Measurements from ENCODE around the gene SIL1.
"Not testable (repeated sequence)": the region's sequence is repeated elsewhere in the genome, so short reads cannot be mapped to it uniquely, and the experiment has no call there.

SIL1 gene

DNA sequence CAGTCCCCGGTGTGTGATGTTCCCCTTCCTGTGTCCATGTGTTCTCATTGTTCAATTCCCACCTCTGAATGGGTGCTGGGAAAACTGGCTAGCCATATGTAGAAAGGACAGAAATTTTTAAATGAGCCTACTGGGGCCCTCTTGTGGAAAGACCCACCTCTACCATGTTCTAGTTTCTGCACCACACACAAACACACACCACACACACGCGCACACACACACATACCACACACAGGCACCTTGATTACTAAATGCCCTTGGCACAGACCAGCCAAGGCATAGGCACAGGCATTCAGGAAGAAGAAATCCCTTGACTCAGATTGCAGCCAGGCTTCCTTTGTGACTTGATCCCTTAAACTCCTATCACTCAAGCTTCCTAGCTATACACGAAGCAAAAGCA, 60.5 kb downstream of the SIL1 start:
- no peak for DNase-seq

DNA sequence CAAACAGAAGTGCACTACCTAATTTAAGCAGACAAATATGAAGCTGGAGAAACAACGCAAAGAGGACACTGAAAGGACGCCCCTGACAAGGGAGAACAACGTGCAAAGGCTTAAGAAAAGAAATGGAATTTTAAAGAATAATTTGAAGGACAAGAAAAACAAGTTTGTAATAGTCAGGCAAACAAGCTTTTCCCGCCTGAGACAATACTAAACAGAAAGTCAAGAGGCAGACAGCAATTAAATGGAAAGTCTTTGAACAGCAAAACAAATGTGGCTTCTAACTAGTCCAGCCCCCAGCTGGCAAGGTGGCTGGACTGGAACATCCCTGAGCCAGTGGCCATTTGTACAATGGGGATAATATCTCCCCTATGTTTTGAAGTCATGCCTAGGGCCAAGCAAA, 63.3 kb downstream of the SIL1 start:
- no peak for DNase-seq

- no peak for DNase-seq
These were observed 64.9 kb downstream of the SIL1 start for GRCh38 chr5:139133282-139133681.

- DNase-seq, result no peak
These were observed 65.7 kb downstream of the SIL1 start for GRCh38 chr5:139132515-139132914.

DNA sequence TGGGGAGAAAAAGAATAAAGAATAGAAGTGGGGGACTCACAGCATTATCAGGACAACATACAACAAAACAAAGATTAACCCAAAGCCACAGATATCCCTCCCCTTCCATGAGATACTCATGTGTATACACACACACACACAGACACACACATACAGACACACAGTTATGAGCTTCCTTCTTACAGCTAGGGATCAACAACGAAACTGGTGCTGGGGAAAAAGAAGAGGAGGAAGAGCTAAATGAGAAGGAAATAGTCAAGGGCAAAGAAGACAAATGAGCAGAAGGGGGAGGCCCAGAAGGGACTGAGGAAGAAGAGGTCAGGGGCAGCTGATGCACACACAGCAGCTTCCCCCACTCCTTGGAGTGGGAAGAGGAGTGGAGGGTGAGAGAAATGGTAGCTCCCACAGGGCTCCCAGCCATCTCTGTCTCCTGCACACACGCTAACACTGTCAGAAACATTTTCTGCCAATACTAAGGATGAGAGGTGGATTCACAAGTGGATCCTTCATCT, 66.2 kb downstream of the SIL1 start:
- no peak for DNase-seq

DNA sequence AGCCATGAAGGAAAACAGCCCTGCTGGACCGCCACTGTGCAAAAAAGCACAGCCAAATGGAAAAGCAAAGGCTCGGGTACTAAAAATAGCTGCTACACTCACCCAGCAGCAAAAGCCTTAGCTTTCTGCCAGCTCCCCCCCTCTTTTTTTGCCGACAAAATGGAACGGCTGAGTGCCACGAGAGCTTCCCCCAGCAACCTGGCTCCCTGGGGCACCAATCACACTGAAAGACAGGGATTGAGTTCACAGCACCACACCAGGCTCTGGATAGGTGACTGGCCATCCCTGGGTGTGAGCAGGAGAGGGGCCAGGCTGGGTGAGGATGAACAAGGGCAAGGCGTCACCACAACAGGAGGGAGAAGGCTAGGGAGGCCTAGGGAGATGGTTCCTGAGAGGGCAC, 66.7 kb downstream of the SIL1 start:
- no peak for DNase-seq

DNA sequence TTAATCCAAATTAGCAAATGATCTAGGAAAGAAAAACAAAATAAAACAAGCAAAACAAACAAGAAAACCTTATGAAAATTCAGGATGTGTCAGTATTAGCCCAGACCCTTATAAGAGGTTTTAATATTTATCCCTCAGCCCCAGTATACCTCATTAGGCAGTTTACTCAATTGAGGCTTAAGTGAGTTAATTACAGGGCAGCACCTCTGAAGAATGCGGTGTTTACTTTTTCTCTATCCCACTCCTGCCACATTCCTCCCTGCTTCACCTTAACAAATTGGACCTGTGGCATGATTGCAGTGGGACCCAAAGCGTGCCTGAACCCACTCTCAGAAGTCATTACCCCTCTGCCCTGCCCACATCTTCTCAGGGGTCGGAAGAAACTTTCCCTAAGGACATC, 67.1 kb downstream of the SIL1 start:
- no peak for DNase-seq

- no peak for DNase-seq
These were observed 68.0 kb downstream of the SIL1 start for GRCh38 chr5:139130214-139130613.

GRCh38 chr5:139126711-139127111, 71.5 kb downstream of the SIL1 start:
- no peak for DNase-seq

- DNase-seq, result no peak
These were observed 72.2 kb downstream of the SIL1 start for GRCh38 chr5:139125991-139126390.

DNA sequence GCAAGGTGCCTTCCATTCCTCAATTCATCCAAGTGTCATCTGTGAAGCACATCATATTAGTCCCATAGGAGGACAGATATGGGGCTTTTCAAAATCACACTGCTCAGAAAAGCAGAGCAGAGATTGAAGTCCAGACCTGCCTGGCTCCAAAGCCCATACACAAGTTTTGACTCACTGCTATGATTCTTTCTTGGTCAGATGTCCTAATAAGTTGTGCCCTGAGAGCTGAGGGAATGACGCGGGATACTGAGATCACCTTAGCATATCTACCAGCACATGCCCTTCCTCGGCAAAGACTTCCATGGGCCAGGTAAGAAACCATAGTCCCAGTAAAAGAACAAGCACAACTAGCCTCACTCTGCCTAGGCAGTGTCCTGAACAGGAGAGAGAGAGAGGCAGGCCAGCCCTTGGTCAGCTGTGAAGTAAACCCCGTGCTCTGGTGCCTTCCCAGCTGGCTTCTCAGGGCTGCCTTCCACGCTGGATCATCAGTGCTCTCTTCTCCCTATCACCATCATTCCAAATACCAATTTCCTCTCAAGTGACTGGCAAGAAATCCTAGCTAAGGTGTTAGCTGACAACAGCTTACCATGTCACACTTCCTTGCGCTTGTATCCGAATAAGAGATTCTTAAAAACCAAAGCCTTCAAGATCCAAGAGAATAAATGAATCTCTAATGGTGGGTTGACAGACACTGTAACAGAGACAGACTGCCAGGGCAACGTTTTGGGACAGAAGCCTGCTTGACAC, 73.2 kb downstream of the SIL1 start:
- DNase-seq, result no peak

DNA sequence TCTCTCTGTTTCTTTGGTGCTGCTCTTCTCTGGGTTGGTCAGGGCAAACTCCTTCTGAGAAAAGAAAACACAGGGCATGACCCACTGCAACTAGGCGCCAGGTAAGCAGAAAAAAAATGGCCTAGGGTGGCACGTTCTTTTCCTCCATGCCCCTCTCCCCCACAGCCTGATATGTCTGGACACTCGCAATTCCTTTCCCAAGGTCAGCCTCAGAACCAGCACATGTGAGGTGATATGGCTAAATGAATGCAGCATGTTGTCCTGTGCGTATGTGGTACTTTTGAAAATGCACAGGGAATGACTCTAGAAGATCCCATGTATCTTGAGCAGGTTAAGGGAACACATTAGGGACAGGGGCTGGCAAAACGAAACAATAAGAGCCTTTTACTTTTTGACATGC, 77.0 kb downstream of the SIL1 start:
- DNase-seq, result no peak

GRCh38 chr5:139120521-139120920, 77.6 kb downstream of the SIL1 start:
- DNase-seq, result no peak

GRCh38 chr5:139118804-139119203, 79.4 kb downstream of the SIL1 start:
- DNase-seq, result no peak

DNA sequence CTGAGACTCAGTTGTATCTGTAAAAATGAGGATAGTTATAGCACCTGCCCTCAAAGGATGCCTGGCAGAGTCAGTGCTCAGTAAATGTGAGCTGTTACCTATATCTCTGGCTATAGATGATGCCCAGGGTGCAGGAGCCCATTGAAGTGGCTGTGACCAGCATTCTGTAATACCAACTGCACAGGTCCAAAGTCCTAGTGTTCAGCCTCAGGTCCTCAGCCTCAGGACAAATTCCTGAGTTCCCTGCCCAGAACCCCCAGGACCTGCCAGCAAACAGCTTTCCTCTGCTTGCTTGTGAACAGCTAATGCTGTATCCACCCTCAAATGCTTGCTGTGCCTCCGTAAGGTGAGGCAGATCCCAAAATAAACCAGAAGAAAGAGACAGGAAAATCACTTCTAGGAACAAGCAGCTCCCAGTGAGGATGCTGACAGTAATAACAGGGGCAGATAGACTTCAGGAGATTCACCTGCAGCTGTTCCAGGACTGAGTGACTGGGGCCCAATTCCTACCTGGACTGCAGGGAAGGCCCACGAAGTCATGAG, 80.8 kb downstream of the SIL1 start:
- DNase-seq, result no peak

DNA sequence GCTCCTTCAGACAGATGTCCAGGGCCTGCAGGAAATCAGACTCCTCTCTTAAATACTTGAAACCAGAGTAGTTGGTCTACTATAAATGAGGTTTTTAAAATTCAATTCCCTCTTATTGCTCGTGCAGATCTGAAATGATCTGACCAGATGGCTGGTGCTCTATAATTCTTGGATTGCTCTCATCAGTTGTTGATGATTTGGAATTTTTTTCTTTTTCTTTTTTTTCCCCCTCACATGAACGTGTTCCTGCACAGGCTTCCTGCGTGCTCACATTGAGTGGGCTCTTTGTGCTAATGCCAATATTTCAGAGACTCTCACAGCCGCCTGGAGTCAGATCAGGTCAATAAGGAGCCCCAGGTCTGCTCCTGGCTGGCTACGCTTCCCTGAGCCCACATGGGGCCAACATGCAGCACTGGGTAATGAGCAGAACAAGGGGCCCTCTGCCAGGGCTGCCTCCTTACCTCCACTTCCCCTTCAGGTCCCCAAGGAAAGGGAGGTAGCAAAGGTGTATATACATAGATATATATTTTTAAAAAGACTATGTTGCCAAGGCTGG, 82.0 kb downstream of the SIL1 start:
- no peak for DNase-seq

DNA sequence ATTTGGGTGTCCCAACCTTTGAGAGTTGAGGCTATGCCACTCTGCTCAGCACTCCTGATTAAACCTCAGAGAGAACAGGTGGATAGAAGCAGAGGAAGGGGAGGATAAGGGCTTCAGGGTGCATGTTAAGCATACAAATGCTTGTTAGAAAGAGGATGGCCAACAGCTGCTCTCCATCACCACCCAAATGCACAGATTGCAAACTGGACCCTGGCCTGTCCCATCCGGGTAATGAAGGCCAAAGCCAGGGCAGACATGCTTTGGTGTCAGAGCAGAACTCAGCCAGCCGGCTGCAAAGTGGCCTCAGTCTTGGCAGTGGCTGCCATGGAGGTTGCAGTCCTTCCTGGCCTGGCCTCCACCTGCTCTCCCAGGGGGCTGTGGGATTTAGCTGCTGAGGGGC, 84.3 kb downstream of the SIL1 start:
- no peak for DNase-seq

DNA sequence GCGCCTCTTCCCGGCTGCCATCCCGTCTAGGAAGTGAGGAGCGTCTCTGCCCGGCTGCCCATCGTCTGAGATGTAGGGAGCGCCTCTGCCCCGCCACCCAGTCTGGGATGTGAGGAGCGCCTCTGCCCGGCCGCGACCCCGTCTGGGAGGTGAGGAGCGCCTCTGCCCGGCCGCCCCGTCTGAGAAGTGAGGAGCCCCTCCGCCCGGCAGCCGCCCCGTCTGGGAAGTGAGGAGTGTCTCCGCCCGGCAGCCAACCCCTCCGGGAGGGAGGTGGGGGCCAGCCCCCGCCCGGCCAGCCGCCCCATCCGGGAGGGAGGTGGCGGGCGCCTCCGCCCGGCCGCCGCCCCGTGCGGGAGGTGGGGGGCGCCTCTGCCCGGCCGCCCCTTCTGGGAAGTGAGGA, 85.8 kb downstream of the SIL1 start:
- not testable (repeated sequence) for DNase-seq

DNA sequence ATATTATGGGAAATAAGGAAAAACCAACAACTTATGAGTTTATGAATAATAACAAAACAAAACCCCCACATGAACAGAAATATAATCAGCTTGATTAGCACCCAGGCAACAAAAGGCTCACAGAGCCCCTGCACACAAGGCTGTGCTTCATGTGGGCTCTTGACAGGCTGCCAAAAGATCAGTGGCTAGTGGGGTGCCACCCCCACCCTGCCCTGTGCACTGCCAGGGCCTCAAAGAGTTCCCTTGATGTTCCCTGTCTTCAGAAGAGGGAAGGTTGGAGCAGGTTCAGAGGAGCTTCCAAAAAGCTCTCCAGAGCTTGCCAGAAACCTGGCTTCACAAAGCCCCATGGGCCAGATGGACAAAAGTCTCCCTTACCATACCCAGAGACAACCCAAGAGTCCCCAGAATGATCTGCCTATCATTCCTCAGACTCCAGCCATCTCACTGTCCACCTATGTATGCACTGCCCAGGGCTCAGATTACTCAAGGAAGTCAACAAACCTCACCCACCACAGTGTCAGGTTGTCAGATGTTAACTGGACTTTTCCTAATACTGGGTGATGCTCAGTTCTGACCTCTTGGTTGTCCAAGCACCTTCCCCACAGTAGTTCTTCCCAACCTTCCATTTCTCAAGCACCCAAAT, 87.5 kb downstream of the SIL1 start:
- DNase-seq, result no peak

DNA sequence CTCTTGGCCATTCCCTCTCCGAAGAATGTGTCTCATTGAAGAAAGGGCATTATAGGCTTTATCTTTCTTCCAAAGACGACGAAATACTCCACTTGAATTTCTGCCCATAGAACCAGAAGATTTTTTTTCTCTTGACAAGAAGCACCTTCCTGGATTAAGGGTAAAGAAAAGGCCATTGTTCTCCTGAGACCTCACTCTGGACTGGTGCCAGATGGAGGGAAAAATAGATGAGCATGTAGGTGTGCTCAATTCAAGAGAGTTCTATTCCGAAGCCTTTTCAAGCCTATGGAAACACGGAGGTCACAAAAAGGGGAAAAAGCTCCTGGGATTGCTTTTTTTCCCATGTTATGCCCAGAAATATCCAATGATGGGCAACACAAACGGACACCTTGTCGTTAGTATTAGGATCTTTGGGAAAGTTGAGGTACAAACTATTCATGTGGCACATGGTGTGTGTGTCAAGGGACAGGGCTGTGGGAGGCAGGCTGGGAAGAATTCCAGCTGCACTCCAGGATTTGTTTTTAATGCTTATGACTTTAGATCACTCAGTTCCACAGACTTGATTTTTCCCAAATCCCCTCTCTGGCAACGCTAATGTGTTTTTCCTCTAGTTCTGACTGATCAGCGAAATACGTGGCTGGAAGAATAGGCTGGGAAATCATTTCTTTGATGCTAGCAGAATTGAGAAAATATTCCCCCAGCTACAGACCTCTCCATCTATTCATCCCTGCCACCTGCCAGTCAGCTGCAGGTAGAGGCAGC, 89.9 kb downstream of the SIL1 start:
- no peak for DNase-seq

- DNase-seq, result no peak
These were observed 92.5 kb downstream of the SIL1 start for GRCh38 chr5:139105621-139106071.

DNA sequence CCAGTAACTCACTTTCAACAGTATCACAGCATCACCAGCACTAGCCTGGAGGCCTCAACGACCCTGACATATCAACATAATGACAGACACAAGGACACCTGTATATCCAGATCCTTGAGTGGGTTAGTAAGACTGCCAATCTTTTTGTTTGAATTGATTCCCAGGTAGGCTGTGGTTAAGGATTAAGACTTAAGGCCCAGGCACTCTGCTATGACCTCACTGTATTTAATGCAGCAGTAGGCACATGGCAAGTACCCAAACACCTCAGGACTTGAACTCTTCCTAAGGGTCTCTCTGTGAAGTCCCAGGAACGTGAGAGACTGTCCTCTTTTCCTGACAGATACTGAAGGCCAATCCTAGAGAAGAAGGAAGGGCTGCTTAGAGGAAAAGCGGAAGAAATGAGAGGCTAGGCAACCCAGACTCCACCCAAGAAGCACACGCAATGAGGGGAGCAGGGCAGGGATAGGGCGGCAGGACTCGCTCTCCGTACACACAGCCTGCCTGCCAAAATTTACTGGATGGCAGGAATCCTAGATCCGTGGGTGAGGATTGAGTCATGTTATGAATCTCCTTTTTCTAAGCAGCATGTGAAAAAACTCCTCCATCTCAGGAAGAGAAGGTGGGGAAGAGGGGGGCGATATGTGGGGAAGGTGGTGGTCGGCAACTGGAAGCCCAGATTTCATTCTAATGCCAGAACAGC, 93.4 kb downstream of the SIL1 start:
- no peak for DNase-seq

DNA sequence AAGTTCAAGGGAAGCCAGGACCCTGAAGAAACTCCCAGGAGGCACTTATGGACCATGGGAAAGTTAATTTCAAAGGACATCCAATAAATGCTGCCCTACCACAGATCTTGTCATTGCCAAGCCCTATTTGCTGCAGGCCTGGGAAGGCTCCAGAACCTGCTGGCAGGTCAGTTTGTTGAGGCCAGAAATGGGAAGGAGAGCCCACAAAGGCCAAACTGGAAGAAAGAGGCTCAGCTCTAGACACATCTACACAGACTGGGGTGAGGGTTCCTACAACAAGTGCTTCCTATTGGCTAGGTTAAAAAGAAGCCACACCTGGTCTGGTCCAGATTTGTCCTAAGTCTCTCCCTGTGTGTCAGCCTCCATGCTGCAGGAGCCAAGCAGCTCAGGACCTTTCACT, 94.4 kb downstream of the SIL1 start:
- no peak for DNase-seq

All from KG1 (cell line).